Anterior cingulate cortex (tissue), 58 donors: ENCODE data around the gene GPC6.

Source experiments
- DNase-seq, 58 donors: peaks; one replicate each; lab custom pipeline; 2025; lab: John Stamatoyannopoulos, UW

Gene GPC6

GRCh38 chr13:94170145-94170571 lies 943.6 kb downstream of the GPC6 start:
- peak in 37 of 58 donors; percentile 2 to 75 (median 31) for DNase-seq

DNA sequence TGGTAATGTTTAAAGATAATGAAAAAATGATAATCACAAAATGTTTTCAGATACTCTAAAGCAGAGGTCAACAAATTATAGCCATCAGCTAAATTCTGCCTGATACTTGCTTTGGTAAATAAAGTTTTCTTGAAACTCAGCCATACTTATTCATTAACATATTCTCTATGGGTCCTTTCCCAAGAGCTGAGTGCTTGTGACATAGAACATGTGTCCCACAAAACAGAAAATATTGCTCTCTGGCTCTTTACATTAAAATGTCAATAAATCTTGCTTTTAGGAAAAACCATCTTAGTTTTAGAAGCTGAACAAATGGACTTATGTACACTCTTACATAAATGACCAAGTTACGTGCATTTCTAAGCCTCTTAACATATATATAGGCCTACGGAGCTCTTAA lies 945.8 kb downstream of the GPC6 start:
- no peak for DNase-seq

- DNase-seq: no peak
Measured at GRCh38 chr13:94173312-94173854, 946.8 kb downstream of the GPC6 start.

GRCh38 chr13:94174009-94174408 lies 947.4 kb downstream of the GPC6 start:
- DNase-seq: no peak

- no peak for DNase-seq
Measured at GRCh38 chr13:94175076-94175475, 948.5 kb downstream of the GPC6 start.

GRCh38 chr13:94176561-94176960 lies 950.0 kb downstream of the GPC6 start:
- no peak for DNase-seq

DNA sequence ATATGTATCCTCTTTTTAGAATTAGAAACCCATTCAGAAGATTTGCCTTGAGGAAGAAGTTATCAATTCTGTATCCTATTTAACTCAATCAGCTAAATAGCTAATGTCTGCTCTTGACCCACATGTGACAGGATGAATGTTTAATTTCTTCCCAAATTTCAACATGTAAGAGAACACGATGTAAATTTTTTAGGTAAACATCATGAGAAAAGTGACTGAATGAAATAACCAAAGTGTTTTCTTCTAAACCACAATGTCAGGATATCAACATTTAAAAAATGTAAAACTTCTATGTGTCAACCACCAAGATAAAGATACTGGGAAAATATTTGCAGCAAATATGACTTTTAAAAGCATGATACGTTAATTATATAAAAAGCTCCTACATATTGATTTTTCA lies 950.4 kb downstream of the GPC6 start:
- DNase-seq: no peak

- DNase-seq: no peak
Measured at GRCh38 chr13:94178625-94179244, 952.1 kb downstream of the GPC6 start.

DNA sequence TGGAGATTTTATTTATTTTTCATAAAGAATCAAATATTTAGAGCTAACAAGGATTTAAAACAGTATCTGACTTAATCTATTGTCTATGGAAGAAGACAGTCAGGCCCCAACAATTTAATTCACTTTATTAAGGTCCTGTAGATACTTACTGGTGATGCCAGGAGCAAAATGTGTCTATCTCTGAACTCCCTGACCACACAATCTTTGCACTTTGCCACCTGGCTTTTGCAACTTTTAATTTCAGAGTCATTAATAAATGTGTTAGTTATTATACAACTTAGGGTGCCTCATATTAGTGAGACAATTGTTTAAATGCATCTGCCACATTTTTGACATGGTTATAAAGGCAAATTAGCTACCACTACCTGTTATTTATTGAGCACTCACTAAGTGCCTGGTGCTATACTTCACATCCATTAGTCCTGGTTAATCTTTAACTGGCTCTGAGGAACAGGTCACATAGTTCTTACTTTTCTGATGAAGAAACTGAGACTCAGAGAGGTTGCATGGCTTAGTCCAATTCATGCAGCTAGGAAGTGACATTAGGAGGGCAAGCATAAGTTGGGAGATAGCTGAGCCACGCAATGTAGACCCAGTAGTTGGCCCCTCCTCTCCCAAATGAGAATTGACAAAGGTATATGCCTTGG lies 955.0 kb downstream of the GPC6 start:
- DNase-seq: no peak

GRCh38 chr13:94182185-94182761 lies 955.7 kb downstream of the GPC6 start:
- DNase-seq: no peak

DNA sequence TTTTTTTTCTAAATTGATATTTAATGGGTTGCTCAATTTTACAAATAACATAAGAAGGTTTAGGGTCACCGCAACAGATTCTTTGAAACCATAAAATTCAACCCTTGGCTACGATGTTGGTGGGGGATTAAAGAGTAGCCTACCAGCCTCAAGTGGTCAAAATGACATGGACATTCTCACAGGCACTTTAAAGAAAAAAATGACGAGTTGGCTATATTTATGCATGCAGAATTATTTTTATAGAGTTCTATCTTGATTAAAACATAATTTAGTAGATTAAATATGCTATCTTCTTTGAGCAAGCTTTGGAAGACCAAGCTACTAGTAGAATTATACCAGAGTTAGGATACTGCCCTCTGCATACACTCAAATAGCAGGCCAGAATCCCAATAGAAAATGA lies 959.9 kb downstream of the GPC6 start:
- no peak for DNase-seq

GRCh38 chr13:94188201-94188854 lies 961.7 kb downstream of the GPC6 start:
- DNase-seq: no peak

GRCh38 chr13:94192431-94192975 lies 965.9 kb downstream of the GPC6 start:
- DNase-seq: peak in 3 of 58 donors; percentile 1 to 12 (median 7)

GRCh38 chr13:94195715-94196114 lies 969.1 kb downstream of the GPC6 start:
- DNase-seq: no peak

- DNase-seq: no peak
Measured at GRCh38 chr13:94196413-94196812, 969.8 kb downstream of the GPC6 start.

DNA sequence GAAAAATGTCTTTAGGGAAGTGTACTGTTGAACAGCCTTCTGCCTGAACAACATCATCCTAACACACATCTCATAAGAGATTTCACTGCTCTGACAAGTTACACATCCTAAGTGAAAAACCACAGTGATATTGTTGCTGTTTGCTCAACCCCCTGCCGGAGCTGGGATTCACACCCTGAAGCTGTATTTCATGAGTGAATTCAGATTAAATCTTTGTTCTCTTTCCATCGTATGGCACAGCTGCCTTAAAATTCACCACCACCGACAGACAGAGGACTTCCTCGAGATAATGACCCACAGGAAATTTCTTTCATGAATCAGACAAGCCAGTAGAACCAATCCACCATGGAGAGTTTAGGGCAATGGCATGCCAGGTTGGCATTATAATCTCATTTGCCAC lies 972.1 kb downstream of the GPC6 start:
- no peak for DNase-seq

DNA sequence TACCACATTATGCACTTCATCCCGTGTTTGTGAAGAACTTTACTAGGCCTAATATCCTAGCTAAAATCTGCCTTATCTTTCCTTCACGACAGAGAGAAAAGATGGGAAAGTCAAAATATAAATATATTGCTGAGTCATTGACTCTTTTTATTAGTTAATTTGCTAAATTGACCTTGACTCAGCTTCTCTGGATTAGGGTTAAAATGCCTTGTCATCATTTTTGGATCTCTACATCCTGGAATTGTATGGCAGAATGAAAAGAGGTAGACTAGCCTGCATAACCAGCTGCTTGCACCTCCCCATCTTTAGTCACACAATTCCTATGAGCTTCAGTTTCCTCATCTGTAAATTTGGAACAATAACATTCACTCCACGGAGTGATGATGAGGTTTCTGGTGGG lies 972.5 kb downstream of the GPC6 start:
- DNase-seq: no peak

- DNase-seq: no peak
Measured at GRCh38 chr13:94201022-94201421, 974.4 kb downstream of the GPC6 start.

- DNase-seq: no peak
Measured at GRCh38 chr13:94204163-94204562, 977.6 kb downstream of the GPC6 start.

DNA sequence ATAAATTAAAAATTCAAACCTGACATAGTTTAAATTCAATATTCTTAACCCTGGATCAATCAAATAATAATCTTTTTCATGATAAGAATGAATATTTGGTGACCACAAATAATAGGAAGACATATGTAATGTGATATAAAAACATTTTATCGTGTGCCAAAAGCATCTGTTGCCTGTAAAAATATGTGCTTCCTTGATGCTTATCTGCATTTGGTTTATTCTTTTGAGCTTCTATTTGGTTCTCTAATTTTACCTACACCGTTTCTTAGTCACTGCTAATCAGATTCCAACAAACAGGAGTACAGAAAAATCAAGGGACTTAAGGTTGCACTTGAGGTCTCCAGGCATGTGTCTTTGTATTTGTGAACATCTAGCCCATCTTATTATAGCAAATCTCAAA lies 978.3 kb downstream of the GPC6 start:
- DNase-seq: no peak

GRCh38 chr13:94205896-94206295 lies 979.3 kb downstream of the GPC6 start:
- DNase-seq: no peak
